Coronary artery (tissue), 2 donors: ENCODE measurements around the gene BCAR3.

Source experiments
- DNase-seq: peaks from one replicate; pipeline ENCODE4 v3.0.0-alpha.2; 2017; ENCODE audit warnings: low spot score
- H3K27ac ChIP-seq, 2 donors: fragments of 200-600 bp; sonication (generic); one replicate each; pipeline ENCODE4 v1.5.1; 2016 to 2019
- H3K4me3 ChIP-seq: fragments of 200-600 bp; sonication (generic); 2 replicates; pipeline ENCODE4 v1.5.1; 2016; ENCODE audit warnings: mild to moderate bottlenecking, moderate library complexity
- CTCF ChIP-seq: fragments of 200-600 bp; sonication (generic); IDR thresholded peaks from one replicate; pipeline ENCODE4 v1.5.1; 2019; ENCODE audit warnings: antibody characterized with exemption

The BCAR3 gene

GRCh38 chr1:93623436-93623835, 58.2 kb downstream of the BCAR3 start:
- H3K27ac ChIP-seq, result no peak overlapping the region
- no peak for TF ChIP-seq CTCF
- no peak for DNase-seq

GRCh38 chr1:93621246-93621645, 60.4 kb downstream of the BCAR3 start:
- no peak overlapping the region for H3K4me3 ChIP-seq
- no peak overlapping the region for H3K27ac ChIP-seq
- no peak for TF ChIP-seq CTCF
- no peak for DNase-seq

More at GRCh38 chr1:93623436-93623835, 58.2 kb downstream of the BCAR3 start:
- H3K4me3 ChIP-seq, result no peak overlapping the region

GRCh38 chr1:93620841-93621210, 60.8 kb downstream of the BCAR3 start:
- Histone ChIP-seq H3K4me3 (no peak overlapping the region), H3K27ac (no peak overlapping the region)
- DNase-seq, result no peak
- no peak for TF ChIP-seq CTCF

GRCh38 chr1:93620172-93620840, 61.3 kb downstream of the BCAR3 start:
- no peak overlapping the region for H3K4me3 ChIP-seq
- no peak overlapping the region for H3K27ac ChIP-seq
- no peak for TF ChIP-seq CTCF
- no peak for DNase-seq

- no peak overlapping the region for H3K4me3 ChIP-seq
- H3K27ac ChIP-seq, result no peak overlapping the region
These were observed 62.0 kb downstream of the BCAR3 start for GRCh38 chr1:93619507-93620171.

GRCh38 chr1:93617670-93618499, 63.8 kb downstream of the BCAR3 start:
- no peak for DNase-seq
- TF ChIP-seq CTCF, result no peak

More at GRCh38 chr1:93619507-93620171, 62.0 kb downstream of the BCAR3 start:
- no peak for TF ChIP-seq CTCF
- DNase-seq, result no peak

More at GRCh38 chr1:93617670-93618499, 63.8 kb downstream of the BCAR3 start:
- Histone ChIP-seq H3K4me3 (no peak overlapping the region), H3K27ac (peak overlapping the region; percentile 67 to 87)
